Right atrium auricular region (tissue), 2 donors: Measurements from ENCODE around the gene DEPDC1. TPM values are rescaled to one million over a fixed set of nuclear protein-coding genes. Genes with fewer than 3 reads are reported as not detected.

Experiments
- DNase-seq: peaks from one replicate; pipeline ENCODE4 v3.0.0-alpha.2; 2019; ENCODE audit warnings: low spot score
- H3K27ac ChIP-seq, 2 donors: fragments of 200-600 bp; sonication (generic); 1 replicate in 1 of 2; 2 replicates in 1 of 2; pipeline ENCODE4 v1.5.1; 2016 to 2019
- H3K27me3 ChIP-seq, 2 donors: fragments of 200-600 bp; sonication (generic); one replicate each; pipeline versions ENCODE4 v1.5.1 to v1.6.0; 2017 to 2019
- H3K36me3 ChIP-seq: fragments of 200-600 bp; sonication (generic); one replicate; pipeline ENCODE4 v1.5.1; 2016
- H3K4me1 ChIP-seq, 2 donors: fragments of 200-600 bp; sonication (generic); one replicate each; pipeline versions ENCODE4 v1.5.1 to v1.6.0; 2017 to 2019
- H3K4me3 ChIP-seq, 2 donors: fragments of 200-600 bp; sonication (generic); 1 replicate in 1 of 2; 2 replicates in 1 of 2; pipeline ENCODE4 v1.5.1; 2017 to 2019; ENCODE audit warnings: mild to moderate bottlenecking in 1 of 2, moderate library complexity in 1 of 2
- H3K9me3 ChIP-seq, 2 donors: fragments of 200-600 bp; sonication (generic); one replicate each; pipeline ENCODE4 v1.5.1; 2019
- CTCF ChIP-seq, 2 donors: fragments of 200-600 bp; sonication (generic); IDR thresholded peaks; one replicate each; pipeline ENCODE4 v1.5.1; 2019; ENCODE audit warnings: antibody characterized with exemption in 2 of 2
- total RNA-seq, 2 donors: library from RNA; depleted of rRNA; stranded (reverse); fragments of >200 nt; gene quantifications; one replicate each; pipeline ENCODE4 v1.1.0, GENCODE V29; 2016

DEPDC1 gene
- total RNA-seq, 2 donors from 2014 or later = 1.4 TPM; not detected in 1

- no peak overlapping the region for H3K4me3 ChIP-seq
- H3K9me3 ChIP-seq = no peaks in the 10 kb centered on the region
- H3K36me3 ChIP-seq = no peaks in the 10 kb centered on the region
- H3K27me3 ChIP-seq = no peaks in the 10 kb centered on the region
- H3K4me1 ChIP-seq = no peaks in the 10 kb centered on the region
- TF ChIP-seq CTCF (IDR thresholded peaks at IDR 0.05) = no peak
- no peak for DNase-seq
- H3K27ac ChIP-seq = no peak overlapping the region
Measured at GRCh38 chr1:68429233-68429808, 67.6 kb downstream of the DEPDC1 start.

- no peak for DNase-seq
- TF ChIP-seq CTCF (IDR thresholded peaks at IDR 0.05) = no peak
- no peaks in the 10 kb centered on the region for H3K36me3 ChIP-seq
- no peaks in the 10 kb centered on the region for H3K9me3 ChIP-seq
- no peak overlapping the region for H3K4me3 ChIP-seq
- no peaks in the 10 kb centered on the region for H3K4me1 ChIP-seq
- no peaks in the 10 kb centered on the region for H3K27me3 ChIP-seq
- H3K27ac ChIP-seq = no peak overlapping the region
Measured at GRCh38 chr1:68426594-68426993, 70.3 kb downstream of the DEPDC1 start.

Other genes starting within 250 kb of the DEPDC1 start
- under 1 TPM in 1 of 2 donors, not detected in 1; 0.15 TPM for gene RPE65, start 47.1 kb downstream of the DEPDC1 start, total RNA-seq